Uterus (tissue), 4 donors: ENCODE measurements around the gene NBAS. TPM values are rescaled to one million over a fixed set of nuclear protein-coding genes. Genes with fewer than 3 reads are reported as not detected.

Experiments used
- DNase-seq, 2 donors: peaks; one replicate each; pipeline ENCODE4 v3.0.0-alpha.2; 2019 to 2020
- H3K27ac ChIP-seq, 2 donors: fragments of 200-600 bp; sonication (generic); 1 replicate in 1 of 2; 2 replicates in 1 of 2; pipeline ENCODE4 v1.5.1; 2016 to 2018
- H3K27me3 ChIP-seq, 2 donors: fragments of 200-600 bp; sonication (generic); one replicate each; pipeline ENCODE4 v1.5.1; 2018 to 2019; ENCODE audit warnings: control low read depth in 1 of 2
- H3K36me3 ChIP-seq, 2 donors: fragments of 200-600 bp; sonication (generic); one replicate each; pipeline ENCODE4 v1.5.1; 2019; ENCODE audit warnings: control low read depth in 1 of 2
- H3K4me1 ChIP-seq, 2 donors: fragments of 200-600 bp; sonication (generic); one replicate each; pipeline ENCODE4 v1.5.1; 2018 to 2019; ENCODE audit warnings: control low read depth in 1 of 2
- H3K4me3 ChIP-seq, 2 donors: fragments of 200-600 bp; sonication (generic); 1 replicate in 1 of 2; 2 replicates in 1 of 2; pipeline ENCODE4 v1.5.1; 2018 to 2019; ENCODE audit warnings: mild to moderate bottlenecking in 1 of 2
- H3K9me3 ChIP-seq, 2 donors: fragments of 200-600 bp; sonication (generic); one replicate each; pipeline ENCODE4 v1.5.1; 2019; ENCODE audit warnings: control low read depth in 1 of 2
- CTCF ChIP-seq, 4 experiments: fragments of 200-600 bp in 2 of 4; fragments of 450-650 bp in 2 of 4; sonication (generic) in 2 of 4; IDR thresholded peaks; one replicate each; pipeline ENCODE4 v1.5.1; 2016 to 2019; ENCODE audit warnings: antibody characterized with exemption in 4 of 4, mild to moderate bottlenecking in 2 of 4, moderate library complexity in 1 of 4
- POLR2A ChIP-seq, 2 donors: fragments of 450-650 bp; IDR thresholded peaks; one replicate each; pipeline ENCODE4 v1.6.1; 2016; ENCODE audit warnings: antibody characterized with exemption in 2 of 2, mild to moderate bottlenecking in 1 of 2, moderate library complexity in 1 of 2
- intact Hi-C: fragments of 100-400 bp; cut with DNase I; formaldehyde crosslinking; loops from one replicate; pipeline ENCODE4 v1.15.1; 2023; ENCODE audit warnings: low total_unique reads
- total RNA-seq, 4 donors: library from RNA; depleted of rRNA in 3 of 4; stranded (reverse); fragments of >200 nt in 3 of 4; gene quantifications; one replicate each; pipeline versions ENCODE4 v1.1.0 to v1.2.4, GENCODE V29; 2014 to 2023
- donor health status: DM: yes; HTN: yes; CAD: no.

NBAS gene
- total RNA-seq, 4 donors from 2014 or later, result 36.2 to 93.5 (median 49.5) TPM

- Histone ChIP-seq H3K4me1 (no peaks in the 10 kb centered on the region), H3K9me3 (no peaks in the 10 kb centered on the region), H3K27me3 (no peaks in the 10 kb centered on the region), H3K27ac (no peak overlapping the region), H3K4me3 (no peak overlapping the region), H3K36me3 (no peaks in the 10 kb centered on the region)
- TF ChIP-seq POLR2A (IDR thresholded peaks at IDR 0.05), result no peak
- no peak for TF ChIP-seq CTCF (IDR thresholded peaks at IDR 0.05)
- intact Hi-C loops, result no loop called here
- no peak for DNase-seq
Measured at GRCh38 chr2:15399241-15399640, 161.9 kb downstream of the NBAS start.

GRCh38 chr2:15391751-15392150, 169.4 kb downstream of the NBAS start:
- intact Hi-C loops, result no loop called here
- no peak for TF ChIP-seq CTCF (IDR thresholded peaks at IDR 0.05)
- TF ChIP-seq POLR2A (IDR thresholded peaks at IDR 0.05), result no peak
- H3K36me3 ChIP-seq, result no peaks in the 10 kb centered on the region
- H3K9me3 ChIP-seq, result no peaks in the 10 kb centered on the region
- no peak overlapping the region for H3K27ac ChIP-seq
- no peak overlapping the region for H3K4me3 ChIP-seq
- no peaks in the 10 kb centered on the region for H3K27me3 ChIP-seq
- H3K4me1 ChIP-seq, result no peaks in the 10 kb centered on the region
- DNase-seq, result no peak

GRCh38 chr2:15389895-15390294, 171.2 kb downstream of the NBAS start:
- no peaks in the 10 kb centered on the region for H3K27me3 ChIP-seq
- DNase-seq, result no peak
- H3K9me3 ChIP-seq, result no peaks in the 10 kb centered on the region
- TF ChIP-seq CTCF (IDR thresholded peaks at IDR 0.05) (no peak), POLR2A (IDR thresholded peaks at IDR 0.05) (no peak)
- no peaks in the 10 kb centered on the region for H3K36me3 ChIP-seq
- no peaks in the 10 kb centered on the region for H3K4me1 ChIP-seq
- no peak overlapping the region for H3K27ac ChIP-seq
- intact Hi-C loops, result no loop called here
- H3K4me3 ChIP-seq, result no peak overlapping the region

GRCh38 chr2:15389326-15389700, 171.8 kb downstream of the NBAS start:
- H3K36me3 ChIP-seq, result no peaks in the 10 kb centered on the region
- H3K9me3 ChIP-seq, result no peaks in the 10 kb centered on the region
- intact Hi-C loops, result no loop called here
- no peaks in the 10 kb centered on the region for H3K4me1 ChIP-seq
- H3K4me3 ChIP-seq, result no peak overlapping the region
- DNase-seq, result no peak
- no peak overlapping the region for H3K27ac ChIP-seq
- no peaks in the 10 kb centered on the region for H3K27me3 ChIP-seq
- TF ChIP-seq CTCF (IDR thresholded peaks at IDR 0.05) (no peak), POLR2A (IDR thresholded peaks at IDR 0.05) (no peak)

GRCh38 chr2:15388406-15389325, 172.5 kb downstream of the NBAS start:
- Histone ChIP-seq H3K36me3 (no peaks in the 10 kb centered on the region), H3K9me3 (no peaks in the 10 kb centered on the region), H3K27ac (no peak overlapping the region), H3K4me1 (no peaks in the 10 kb centered on the region), H3K4me3 (no peak overlapping the region), H3K27me3 (no peaks in the 10 kb centered on the region)
- TF ChIP-seq CTCF (IDR thresholded peaks at IDR 0.05) (no peak), POLR2A (IDR thresholded peaks at IDR 0.05) (no peak)
- no peak for DNase-seq
- intact Hi-C loops, result no loop called here
